Measurements from ENCODE around the gene ADCY2.

DNA sequence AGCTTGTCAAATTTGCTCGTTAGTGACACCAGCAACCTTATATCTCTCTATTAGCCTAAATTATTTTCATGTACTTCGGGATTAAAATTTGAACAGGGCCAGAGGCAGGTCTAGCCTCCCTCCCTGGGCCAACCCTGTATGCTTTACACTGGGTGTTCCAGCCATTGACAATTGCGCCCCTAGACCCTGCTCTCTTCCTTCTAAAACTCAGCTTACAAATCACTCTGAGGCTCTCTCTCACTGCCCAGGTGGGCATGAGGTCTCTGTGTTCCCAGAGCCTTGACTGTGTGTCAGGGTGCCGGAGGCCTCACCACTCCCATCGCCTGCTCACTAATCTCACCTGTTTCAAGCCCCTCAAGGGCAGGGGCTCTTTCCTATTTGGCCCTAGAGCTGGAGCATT is 461.4 kb downstream of the ADCY2 start:
- TF ChIP-seq ZC3H10 (CRISPR knock-in tag; IDR thresholded peaks at IDR 0.05) (no peak), ARNTL (CRISPR knock-in tag; IDR thresholded peaks at IDR 0.05; ENCODE audit: borderline replicate concordance, low read depth) (no peak), ZFP30 (CRISPR knock-in tag; IDR thresholded peaks at IDR 0.05) (no peak), ZNF8 (CRISPR knock-in tag; IDR thresholded peaks at IDR 0.05) (no peak), ZFP3 (CRISPR knock-in tag; IDR thresholded peaks at IDR 0.05) (no peak)
- TF ChIP-seq, protein P1, sequence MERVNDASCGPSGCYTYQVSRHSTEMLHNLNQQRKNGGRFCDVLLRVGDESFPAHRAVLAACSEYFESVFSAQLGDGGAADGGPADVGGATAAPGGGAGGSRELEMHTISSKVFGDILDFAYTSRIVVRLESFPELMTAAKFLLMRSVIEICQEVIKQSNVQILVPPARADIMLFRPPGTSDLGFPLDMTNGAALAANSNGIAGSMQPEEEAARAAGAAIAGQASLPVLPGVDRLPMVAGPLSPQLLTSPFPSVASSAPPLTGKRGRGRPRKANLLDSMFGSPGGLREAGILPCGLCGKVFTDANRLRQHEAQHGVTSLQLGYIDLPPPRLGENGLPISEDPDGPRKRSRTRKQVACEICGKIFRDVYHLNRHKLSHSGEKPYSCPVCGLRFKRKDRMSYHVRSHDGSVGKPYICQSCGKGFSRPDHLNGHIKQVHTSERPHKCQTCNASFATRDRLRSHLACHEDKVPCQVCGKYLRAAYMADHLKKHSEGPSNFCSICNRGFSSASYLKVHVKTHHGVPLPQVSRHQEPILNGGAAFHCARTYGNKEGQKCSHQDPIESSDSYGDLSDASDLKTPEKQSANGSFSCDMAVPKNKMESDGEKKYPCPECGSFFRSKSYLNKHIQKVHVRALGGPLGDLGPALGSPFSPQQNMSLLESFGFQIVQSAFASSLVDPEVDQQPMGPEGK (CRISPR knock-in tag; IDR thresholded peaks at IDR 0.05; ENCODE audit: borderline replicate concordance): no peak

All from SK-N-SH treated with all-trans-retinoic acid at 6 μM for 48 hours (cell line).